IPS-NIHi7 (cell line): ENCODE data around the gene DCHS2.

ENCODE experiments used
- DNase-seq: peaks from one replicate; pipeline ENCODE4 v3.0.0; 2012; ENCODE audit warnings: mixed read lengths; ENCODE audit errors: extremely low spot score

The DCHS2 gene

DNA sequence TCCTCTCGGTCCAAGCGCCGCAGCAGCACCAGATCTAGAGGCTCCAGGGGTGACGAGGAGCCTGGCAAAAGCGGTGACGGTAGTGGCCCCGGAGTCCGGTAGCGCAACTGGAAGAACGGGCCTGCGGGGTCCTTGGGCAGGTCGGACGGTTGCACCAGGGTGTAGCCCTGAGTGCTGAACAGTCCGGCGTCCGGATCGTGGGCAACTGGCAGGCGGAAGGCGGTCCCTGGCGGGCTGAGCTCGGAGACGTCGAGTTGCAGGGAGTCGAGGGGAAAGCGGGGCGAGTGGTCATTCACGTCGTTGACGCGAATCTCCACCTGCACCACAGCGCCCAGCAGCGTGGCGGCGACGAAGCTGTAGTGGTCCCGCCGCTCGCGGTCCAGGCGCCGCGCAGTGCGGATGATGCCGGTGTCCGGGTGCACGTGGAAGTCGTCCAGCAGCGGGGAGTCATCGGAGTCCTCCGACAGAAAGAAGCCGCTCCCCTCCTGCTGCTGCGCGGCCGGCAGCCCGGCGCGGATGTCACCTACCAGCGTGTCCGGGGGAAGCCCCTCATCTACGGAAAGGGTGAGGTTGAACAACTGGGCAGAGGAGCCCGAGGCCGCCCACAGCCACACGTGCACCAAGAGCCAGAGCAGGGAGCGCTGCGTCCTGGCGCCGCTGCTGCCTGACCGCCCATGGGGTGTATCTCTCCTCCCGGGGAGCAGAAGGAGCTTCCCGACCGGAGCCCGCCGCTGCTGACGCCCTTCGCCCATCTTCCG is 837 bp downstream of the DCHS2 start:
- DNase-seq, result peak; percentile 19

GRCh38 chr4:154490234-154490582 is 1.4 kb downstream of the DCHS2 start:
- peak; percentile 51 for DNase-seq

GRCh38 chr4:154489558-154490233 is 1.9 kb downstream of the DCHS2 start:
- no peak for DNase-seq

- DNase-seq, result no peak
These were observed 4.5 kb downstream of the DCHS2 start for GRCh38 chr4:154487145-154487544.

- no peak for DNase-seq
These were observed 6.3 kb downstream of the DCHS2 start for GRCh38 chr4:154485127-154485773.

DNA sequence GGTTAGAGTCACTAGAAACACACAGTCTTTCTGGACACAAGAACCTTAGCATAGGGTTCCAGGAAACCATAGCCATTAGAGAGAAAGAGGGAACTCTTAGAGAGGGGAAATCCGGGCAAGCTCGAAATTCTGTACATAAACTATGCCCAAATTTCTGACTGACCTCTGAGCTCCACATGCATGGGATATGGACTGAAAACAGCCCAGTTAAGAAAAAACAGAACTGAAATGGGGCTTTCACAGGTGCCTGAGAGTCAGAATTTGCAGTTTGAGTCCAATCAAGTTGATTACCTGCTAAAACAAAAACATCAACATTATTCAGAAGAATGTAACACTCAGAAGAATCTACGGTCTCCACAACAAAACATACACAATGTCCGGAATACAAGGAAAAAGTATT is 13.1 kb downstream of the DCHS2 start:
- no peak for DNase-seq

GRCh38 chr4:154478128-154478527 is 13.5 kb downstream of the DCHS2 start:
- no peak for DNase-seq

- DNase-seq, result no peak
These were observed 15.4 kb downstream of the DCHS2 start for GRCh38 chr4:154476232-154476631.

DNA sequence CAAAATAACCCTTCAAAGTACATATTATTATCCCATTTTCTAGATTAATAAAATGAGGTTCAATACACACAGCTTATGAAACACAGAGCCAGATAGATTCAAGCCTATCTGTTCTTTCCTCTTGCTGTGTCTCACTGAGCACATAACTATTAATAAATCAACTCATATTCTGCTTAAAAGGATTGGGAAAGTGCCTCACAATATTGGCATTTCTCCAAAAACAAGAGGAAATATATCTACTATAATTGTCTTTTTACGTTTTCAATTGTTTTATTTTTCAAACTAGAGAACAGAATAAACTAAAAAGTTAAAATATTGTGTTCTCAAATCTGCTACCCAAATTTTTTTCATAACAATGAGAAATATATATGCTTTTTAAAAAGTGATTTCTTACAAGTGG is 15.8 kb downstream of the DCHS2 start:
- no peak for DNase-seq

- DNase-seq, result no peak
These were observed 18.1 kb downstream of the DCHS2 start for GRCh38 chr4:154473497-154473896.

- DNase-seq, result no peak
These were observed 18.7 kb downstream of the DCHS2 start for GRCh38 chr4:154472858-154473257.

- DNase-seq, result no peak
These were observed 19.9 kb downstream of the DCHS2 start for GRCh38 chr4:154471526-154472331.

DNA sequence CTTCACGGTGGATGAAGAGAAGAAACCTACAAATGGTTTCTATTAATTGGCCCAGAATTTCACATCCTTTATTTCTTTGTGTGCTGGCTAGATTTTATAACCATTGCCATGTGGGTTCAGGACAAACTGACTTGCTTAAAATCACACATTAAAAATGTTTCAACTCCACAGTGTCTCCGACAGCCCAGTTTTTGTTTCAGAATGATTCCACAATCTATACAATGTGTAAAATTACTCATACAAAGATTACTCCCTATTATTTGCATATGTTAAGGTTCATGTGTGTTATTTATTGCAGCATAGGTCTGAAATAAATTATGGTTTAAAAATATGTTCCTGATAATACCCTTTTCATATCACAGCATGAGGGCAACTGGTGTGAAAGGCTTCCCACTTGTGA is 20.6 kb downstream of the DCHS2 start:
- no peak for DNase-seq

GRCh38 chr4:154467886-154468285 is 23.7 kb downstream of the DCHS2 start:
- DNase-seq, result no peak

GRCh38 chr4:154466336-154466735 is 25.3 kb downstream of the DCHS2 start:
- no peak for DNase-seq

DNA sequence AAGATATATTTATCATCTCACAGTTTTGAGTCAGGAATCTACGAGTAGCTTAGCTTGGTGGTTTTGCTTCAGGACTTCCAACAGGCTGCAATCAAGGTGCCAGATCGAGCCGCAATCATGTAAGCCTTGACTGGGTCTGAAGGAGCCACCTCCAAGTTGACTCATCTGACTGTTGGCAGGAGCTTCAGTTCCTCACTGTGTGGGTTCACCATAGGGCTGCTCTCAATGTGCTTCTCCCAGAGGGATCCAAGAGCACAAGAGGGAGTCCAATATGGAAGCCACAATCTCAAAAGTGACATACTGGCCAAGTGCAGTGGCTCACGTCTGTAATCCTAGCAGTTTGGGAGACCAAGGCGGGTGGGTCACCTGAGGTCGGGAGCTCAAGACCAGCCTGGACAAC is 26.5 kb downstream of the DCHS2 start:
- no peak for DNase-seq

GRCh38 chr4:154464654-154465053 is 26.9 kb downstream of the DCHS2 start:
- no peak for DNase-seq

DNA sequence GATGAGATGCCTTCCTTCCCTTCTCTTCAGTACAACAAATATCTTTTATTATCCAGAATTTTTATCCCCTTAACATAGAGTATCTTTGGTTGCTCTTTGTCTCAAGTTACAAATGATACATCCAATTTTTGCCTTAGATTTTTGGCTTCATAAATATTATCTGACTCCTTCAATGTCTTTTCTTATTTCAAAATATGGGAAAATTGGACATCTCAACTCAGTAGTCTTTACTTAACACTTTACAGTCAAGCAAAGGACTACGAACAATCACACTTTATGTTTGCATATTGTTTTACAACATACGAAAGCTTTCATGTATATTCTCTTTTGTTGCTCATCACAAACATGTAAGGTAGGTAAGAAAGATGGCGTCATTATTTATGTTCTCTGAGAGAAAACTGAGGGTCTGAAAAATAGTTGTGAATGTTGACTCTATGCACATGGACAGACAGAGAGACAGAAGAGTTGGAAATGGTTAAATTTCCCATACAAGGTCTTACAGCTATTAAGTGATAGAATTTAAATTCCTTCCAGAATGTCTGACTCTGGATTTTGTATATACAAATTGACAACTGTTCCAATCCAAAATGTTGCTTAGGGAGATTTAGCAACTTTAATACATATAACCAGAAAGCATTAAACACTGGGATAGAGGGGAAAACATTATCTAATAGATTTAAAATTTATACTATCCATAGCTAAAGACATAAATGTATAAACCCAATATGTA is 29.4 kb downstream of the DCHS2 start:
- DNase-seq, result no peak

GRCh38 chr4:154457471-154457870 is 34.1 kb downstream of the DCHS2 start:
- DNase-seq, result no peak

DNA sequence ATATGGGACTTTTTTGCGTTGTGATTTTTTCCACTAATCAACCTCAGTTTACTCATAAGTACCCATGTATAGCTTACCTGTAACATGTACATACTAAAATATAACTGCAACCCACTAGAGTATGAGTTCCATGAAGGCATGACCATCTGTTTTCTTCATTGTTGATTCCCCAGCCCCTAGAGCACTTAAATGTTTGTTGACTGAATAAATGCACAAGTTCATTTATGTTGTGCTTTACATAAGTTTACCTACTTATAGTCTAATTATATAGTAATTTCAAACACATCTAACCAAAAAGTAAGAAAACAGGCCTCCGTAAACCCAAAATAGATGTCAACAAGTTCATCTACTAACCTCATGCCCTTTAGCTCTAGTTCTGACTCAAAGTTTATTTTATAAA is 34.7 kb downstream of the DCHS2 start:
- DNase-seq, result no peak

GRCh38 chr4:154456240-154456639 is 35.4 kb downstream of the DCHS2 start:
- no peak for DNase-seq

GRCh38 chr4:154455111-154455510 is 36.5 kb downstream of the DCHS2 start:
- DNase-seq, result no peak
